Neural cell (in vitro differentiated cells): Measurements from ENCODE around the gene SDK1. TPM values are rescaled to one million over a fixed set of nuclear protein-coding genes. Genes with fewer than 3 reads are reported as not detected.

Source experiments
- H2AFZ ChIP-seq: fragments of 200-600, 300-800 bp; sonication (generic), shearing (Covaris generic); 2 replicates; pipeline ENCODE4 v1.6.0; 2014; ENCODE audit warnings: low read depth, mild to moderate bottlenecking, antibody characterized with exemption, low read length, moderate library complexity
- H3F3A ChIP-seq: fragments of 200-600 bp; shearing (Covaris generic); 2 replicates; pipeline ENCODE4 v1.6.1; 2016; ENCODE audit warnings: mild to moderate bottlenecking, moderate library complexity, mixed read lengths, antibody characterized with exemption, low read length; ENCODE audit not compliant: insufficient read depth, poor library complexity, severe bottlenecking
- H3K27ac ChIP-seq: fragments of 200-600, 300-800 bp; sonication (generic), shearing (Covaris generic); 2 replicates; pipeline ENCODE4 v1.5.1; 2014; ENCODE audit warnings: mild to moderate bottlenecking, low read length, moderate library complexity
- H3K27me3 ChIP-seq: fragments of 300-800, 200-600 bp; sonication (generic), shearing (Covaris generic); 2 replicates; pipeline ENCODE4 v1.6.0; 2014; ENCODE audit warnings: mild to moderate bottlenecking, low read depth, low read length, moderate library complexity; ENCODE audit not compliant: insufficient read depth
- H3K36me3 ChIP-seq: fragments of 300-800, 200-600 bp; sonication (generic), shearing (Covaris generic); 2 replicates; pipeline ENCODE4 v1.5.1; 2014; ENCODE audit warnings: mild to moderate bottlenecking, antibody characterized with exemption, low read length, moderate library complexity; ENCODE audit not compliant: insufficient read depth
- H3K4me2 ChIP-seq: fragments of 300-800, 200-600 bp; sonication (generic), shearing (Covaris generic); 2 replicates; pipeline ENCODE4 v1.6.0; 2014; ENCODE audit warnings: mild to moderate bottlenecking, low read length
- H3K4me3 ChIP-seq: fragments of 300-800, 200-600 bp; sonication (generic), shearing (Covaris generic); 2 replicates; pipeline ENCODE4 v1.5.1; 2014; ENCODE audit warnings: mild to moderate bottlenecking, low read length, moderate library complexity
- H3K79me2 ChIP-seq: fragments of 200-600 bp; shearing (Covaris generic); replicated peaks from 2 replicates; pipeline ENCODE4 v1.6.0; 2014; ENCODE audit warnings: mild to moderate bottlenecking, low read length, moderate library complexity; ENCODE audit not compliant: insufficient read depth
- H3K9ac ChIP-seq: fragments of 300-800, 200-600 bp; sonication (generic), shearing (Covaris generic); 2 replicates; pipeline ENCODE4 v1.6.1; 2016; ENCODE audit warnings: mild to moderate bottlenecking, low read length, mixed read lengths
- H3K9me2 ChIP-seq: fragments of 200-600 bp; shearing (Covaris generic); 2 replicates; pipeline ENCODE4 v1.6.1; 2016; ENCODE audit warnings: mild to moderate bottlenecking, low read length, mixed read lengths; ENCODE audit not compliant: insufficient read depth
- H3K9me3 ChIP-seq: fragments of 200-600, 300-800 bp; sonication (generic), shearing (Covaris generic); 2 replicates; pipeline ENCODE4 v1.6.1; 2016; ENCODE audit warnings: mild to moderate bottlenecking, mixed run types, low read length, moderate library complexity, mixed read lengths
- H4K20me1 ChIP-seq: fragments of 200-600 bp; shearing (Covaris generic); 2 replicates; pipeline ENCODE4 v1.6.1; 2016; ENCODE audit warnings: mild to moderate bottlenecking, mixed run types; ENCODE audit not compliant: insufficient read depth
- EP300 ChIP-seq: fragments of 450-650 bp; conservative IDR thresholded peaks from 2 replicates; pipeline ENCODE4 v1.6.1; 2014; ENCODE audit warnings: antibody characterized with exemption, mild to moderate bottlenecking, moderate library complexity; ENCODE audit not compliant: poor library complexity, severe bottlenecking
- EZH2 ChIP-seq: fragments of 200-600, 300-800 bp; shearing (Covaris generic), sonication (generic); IDR thresholded peaks from 2 replicates; pipeline ENCODE4 v1.6.1; 2014; ENCODE audit warnings: antibody characterized with exemption, low read length, borderline replicate concordance, mild to moderate bottlenecking; ENCODE audit not compliant: insufficient read depth, poor library complexity, severe bottlenecking
- MXI1 ChIP-seq: fragments of 450-650 bp; conservative IDR thresholded peaks from 2 replicates; pipeline ENCODE4 v1.6.1; 2014; ENCODE audit warnings: antibody characterized with exemption, mild to moderate bottlenecking; ENCODE audit not compliant: poor library complexity, severe bottlenecking
- POLR2AphosphoS5 ChIP-seq: IDR thresholded peaks from 2 replicates; pipeline ENCODE4 v1.6.1; 2012
- RAD21 ChIP-seq: fragments of 450-650 bp; conservative IDR thresholded peaks from 2 replicates; pipeline ENCODE4 v1.6.1; 2014; ENCODE audit warnings: antibody characterized with exemption, mild to moderate bottlenecking, moderate library complexity
- REST ChIP-seq: IDR thresholded peaks from 2 replicates; pipeline ENCODE4 v1.6.1; 2012; ENCODE audit warnings: borderline replicate concordance
- SMC3 ChIP-seq: fragments of 450-650 bp; conservative IDR thresholded peaks from 2 replicates; pipeline ENCODE4 v1.6.1; 2014; ENCODE audit warnings: antibody characterized with exemption, mild to moderate bottlenecking, moderate library complexity; ENCODE audit not compliant: poor library complexity
- TAF1 ChIP-seq: IDR thresholded peaks from 2 replicates; pipeline ENCODE4 v1.6.1; 2012; ENCODE audit warnings: low read depth
- polyA plus RNA-seq: library from polyadenylated mRNA; depleted of rRNA; stranded (reverse); fragments of >200 nt; gene quantifications from 2 replicates; pipeline ENCODE4 v1.2.3, GENCODE V29; 2014
- TF ChIP-seq, protein P1 (sequence below): fragments of 450-650 bp; IDR thresholded peaks from 2 replicates; pipeline ENCODE4 v1.5.1; 2014; ENCODE audit warnings: antibody characterized with exemption, mild to moderate bottlenecking, moderate library complexity; ENCODE audit not compliant: poor library complexity, severe bottlenecking

The SDK1 gene
- polyA plus RNA-seq, 1 donor from 2014 or later: 2.7 TPM

GRCh38 chr7:4230352-4230751, 929.3 kb downstream of the SDK1 start:
- H3K9ac ChIP-seq: no peak overlapping the region
- H3K27ac ChIP-seq: no peak overlapping the region
- no peaks in the 10 kb centered on the region for H3K79me2 ChIP-seq
- peaks cover 7% of the 10 kb centered on the region for H3F3A ChIP-seq
- H3K36me3 ChIP-seq: no peaks in the 10 kb centered on the region
- no peak overlapping the region for H3K4me2 ChIP-seq
- no peaks in the 10 kb centered on the region for H3K9me2 ChIP-seq
- H3K9me3 ChIP-seq: no peaks in the 10 kb centered on the region
- H2AFZ ChIP-seq: no peak overlapping the region
- no peaks in the 10 kb centered on the region for H3K27me3 ChIP-seq
- no peak overlapping the region for H3K4me3 ChIP-seq
- TF ChIP-seq, protein P1, sequence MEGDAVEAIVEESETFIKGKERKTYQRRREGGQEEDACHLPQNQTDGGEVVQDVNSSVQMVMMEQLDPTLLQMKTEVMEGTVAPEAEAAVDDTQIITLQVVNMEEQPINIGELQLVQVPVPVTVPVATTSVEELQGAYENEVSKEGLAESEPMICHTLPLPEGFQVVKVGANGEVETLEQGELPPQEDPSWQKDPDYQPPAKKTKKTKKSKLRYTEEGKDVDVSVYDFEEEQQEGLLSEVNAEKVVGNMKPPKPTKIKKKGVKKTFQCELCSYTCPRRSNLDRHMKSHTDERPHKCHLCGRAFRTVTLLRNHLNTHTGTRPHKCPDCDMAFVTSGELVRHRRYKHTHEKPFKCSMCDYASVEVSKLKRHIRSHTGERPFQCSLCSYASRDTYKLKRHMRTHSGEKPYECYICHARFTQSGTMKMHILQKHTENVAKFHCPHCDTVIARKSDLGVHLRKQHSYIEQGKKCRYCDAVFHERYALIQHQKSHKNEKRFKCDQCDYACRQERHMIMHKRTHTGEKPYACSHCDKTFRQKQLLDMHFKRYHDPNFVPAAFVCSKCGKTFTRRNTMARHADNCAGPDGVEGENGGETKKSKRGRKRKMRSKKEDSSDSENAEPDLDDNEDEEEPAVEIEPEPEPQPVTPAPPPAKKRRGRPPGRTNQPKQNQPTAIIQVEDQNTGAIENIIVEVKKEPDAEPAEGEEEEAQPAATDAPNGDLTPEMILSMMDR: no peak
- no peak for TF ChIP-seq TAF1
- H4K20me1 ChIP-seq: no peaks in the 10 kb centered on the region

DNA sequence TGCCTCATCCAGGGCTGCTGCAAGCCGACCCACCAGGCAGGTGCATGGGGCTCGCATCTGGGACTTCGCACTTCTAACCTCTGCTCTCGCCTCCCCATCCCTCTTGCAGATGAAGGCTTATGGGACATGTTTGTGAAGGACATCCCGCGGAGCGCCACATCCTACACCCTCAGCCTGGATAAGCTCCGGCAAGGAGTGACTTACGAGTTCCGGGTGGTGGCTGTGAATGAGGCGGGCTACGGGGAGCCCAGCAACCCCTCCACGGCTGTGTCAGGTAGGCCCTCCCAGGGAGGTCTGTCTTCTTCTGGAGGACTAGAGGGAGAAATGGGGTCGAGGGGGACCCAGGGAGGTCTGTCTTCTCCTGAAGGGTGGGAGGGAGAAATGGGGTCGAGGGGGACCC, 932.1 kb downstream of the SDK1 start:
- no peak overlapping the region for H3K4me3 ChIP-seq
- no peak overlapping the region for H3K27ac ChIP-seq
- no peak overlapping the region for H3K4me2 ChIP-seq
- H3K9me2 ChIP-seq: no peaks in the 10 kb centered on the region
- TF ChIP-seq MXI1 (no peak), SMC3 (no peak), EZH2 (no peak), EP300 (no peak), RAD21 (no peak), TAF1 (no peak), POLR2AphosphoS5 (no peak), REST (no peak)
- TF ChIP-seq, protein P1: no peak
- no peak overlapping the region for H2AFZ ChIP-seq
- no peaks in the 10 kb centered on the region for H3K79me2 ChIP-seq
- no peaks in the 10 kb centered on the region for H3K9me3 ChIP-seq
- no peaks in the 10 kb centered on the region for H4K20me1 ChIP-seq
- H3F3A ChIP-seq: no peaks in the 10 kb centered on the region
- no peaks in the 10 kb centered on the region for H3K36me3 ChIP-seq
- H3K27me3 ChIP-seq: no peaks in the 10 kb centered on the region
- H3K9ac ChIP-seq: no peak overlapping the region
